ENCODE measurements around the gene AGTPBP1.
A peak's percentile ranks its signal among the peaks of the same experiment; 100 is the strongest.
"Not testable (repeated sequence)": the region's sequence is repeated elsewhere in the genome, so short reads cannot be mapped to it uniquely, and the experiment has no call there.

The AGTPBP1 gene

DNA sequence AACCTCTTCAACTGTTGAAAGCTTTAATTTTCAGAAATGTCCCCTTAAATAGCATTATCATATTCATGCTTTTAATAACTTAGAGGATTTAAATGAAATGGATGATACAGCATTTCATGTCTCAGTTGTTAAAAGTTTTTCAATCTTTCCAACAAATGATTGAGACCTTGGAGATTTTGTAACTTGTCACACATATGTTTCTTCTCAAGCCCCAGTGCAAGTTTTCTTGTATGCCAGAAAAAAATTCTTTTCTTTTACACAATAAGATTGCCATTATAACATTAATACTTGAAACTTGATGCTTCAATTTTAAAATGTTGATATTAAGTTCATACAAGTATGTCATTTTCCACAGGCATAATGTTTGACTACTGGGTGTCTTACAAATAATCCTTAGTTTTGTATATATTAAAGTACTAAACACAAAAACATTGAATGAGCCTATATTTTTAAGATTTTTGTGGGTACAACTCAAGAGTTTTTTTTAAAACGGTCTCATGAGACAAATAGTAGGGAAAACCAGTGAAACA lies 124.5 kb downstream of the AGTPBP1 start:
- no peak for DNase-seq (ENCODE audit: low read depth in 3 of 3)

DNA sequence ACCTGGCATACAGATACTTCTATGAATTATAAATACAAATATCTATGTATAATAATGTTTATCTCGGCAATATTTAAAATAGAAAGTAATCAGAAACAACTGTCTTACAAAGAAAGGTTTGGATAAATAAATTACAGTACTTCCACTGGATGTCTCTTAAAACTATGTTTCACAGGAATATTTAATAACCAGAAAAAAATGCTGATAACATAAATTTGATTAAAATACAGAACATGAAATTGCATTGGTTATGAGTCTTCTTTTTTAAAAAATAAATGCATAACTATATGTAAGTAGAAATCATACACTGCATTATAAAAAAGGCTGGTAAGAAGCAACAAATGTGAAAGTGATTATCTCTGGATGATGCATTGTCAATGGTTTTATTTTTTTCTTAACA lies 126.0 kb downstream of the AGTPBP1 start:
- no peak for DNase-seq (ENCODE audit: low read depth in 3 of 3)

DNA sequence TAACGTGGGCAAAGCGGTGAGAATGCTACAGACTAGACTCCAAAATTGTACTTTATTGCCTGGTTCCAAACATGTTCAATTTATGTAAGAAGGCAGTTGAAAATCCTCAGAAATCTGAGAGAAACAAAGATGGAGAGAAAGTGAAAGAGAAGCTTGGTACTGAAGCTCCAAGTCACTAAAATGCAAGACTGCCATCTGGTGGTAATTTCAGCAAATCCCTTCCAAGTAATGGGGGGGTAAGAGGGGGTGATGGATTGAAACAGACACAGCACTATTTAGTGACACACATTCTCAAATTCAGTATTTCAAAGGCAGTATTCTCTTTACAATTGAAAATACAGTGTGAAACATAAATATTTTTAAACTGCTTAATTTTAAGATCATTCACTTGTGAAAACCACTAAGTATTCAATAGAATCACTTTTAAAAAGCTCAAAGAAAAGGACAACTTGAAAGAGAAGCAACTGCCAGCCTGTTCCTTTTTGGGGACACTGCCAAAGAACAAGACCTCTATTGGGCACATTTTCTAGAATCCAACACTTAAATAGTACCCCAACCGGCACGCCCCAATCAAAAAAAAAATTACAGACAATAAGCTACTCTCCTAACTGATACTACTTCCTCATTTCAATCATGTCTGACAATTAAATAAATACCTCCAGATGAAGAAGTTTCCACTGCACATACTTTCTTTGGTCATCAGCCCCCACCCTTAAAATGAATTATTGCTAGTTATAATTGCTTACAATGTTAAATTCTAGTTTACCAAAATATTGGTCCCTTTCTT lies 131.5 kb downstream of the AGTPBP1 start:
- DNase-seq (ENCODE audit: low read depth in 3 of 3), result peak in 1 of 3 donors; percentile 38

DNA sequence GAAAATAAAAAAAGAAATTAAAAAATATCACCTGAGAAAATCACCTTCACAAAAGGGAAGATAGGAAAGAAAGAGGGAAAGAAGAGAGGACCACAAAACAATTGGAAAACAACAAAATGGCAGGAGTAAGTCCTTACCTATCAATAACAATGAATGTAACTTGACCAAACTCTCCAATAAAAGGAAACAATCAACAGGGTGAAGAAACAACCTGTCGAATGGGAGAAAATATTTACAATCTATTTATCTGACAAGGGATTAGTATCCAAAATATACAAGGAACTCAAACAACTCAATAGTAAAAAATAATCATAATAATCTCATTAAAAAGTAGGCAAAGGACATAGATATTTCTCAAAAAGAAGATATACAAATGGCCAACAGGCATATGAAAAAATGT lies 135.8 kb downstream of the AGTPBP1 start:
- DNase-seq (ENCODE audit: low read depth in 3 of 3), result no peak

DNA sequence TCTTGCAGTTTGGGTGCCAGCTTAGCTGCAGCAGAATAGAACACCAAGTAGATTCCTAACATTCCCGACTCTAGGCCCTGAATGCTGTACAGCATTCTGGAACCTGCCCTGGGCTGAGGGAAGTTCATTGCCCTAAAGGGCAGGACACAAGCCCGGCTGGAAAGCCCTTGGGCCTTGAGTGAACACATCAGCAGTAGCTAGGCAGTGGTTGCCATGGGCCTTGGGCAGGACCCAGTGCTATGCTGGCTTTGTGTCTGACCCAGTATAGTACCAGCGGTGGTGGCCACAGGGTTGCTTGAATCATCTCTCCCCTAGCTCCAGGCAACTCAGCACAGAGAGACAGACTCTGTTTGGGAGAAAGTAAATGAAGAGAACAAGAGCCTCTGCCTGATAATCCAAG lies 137.8 kb downstream of the AGTPBP1 start:
- no peak for DNase-seq (ENCODE audit: low read depth in 3 of 3)

DNA sequence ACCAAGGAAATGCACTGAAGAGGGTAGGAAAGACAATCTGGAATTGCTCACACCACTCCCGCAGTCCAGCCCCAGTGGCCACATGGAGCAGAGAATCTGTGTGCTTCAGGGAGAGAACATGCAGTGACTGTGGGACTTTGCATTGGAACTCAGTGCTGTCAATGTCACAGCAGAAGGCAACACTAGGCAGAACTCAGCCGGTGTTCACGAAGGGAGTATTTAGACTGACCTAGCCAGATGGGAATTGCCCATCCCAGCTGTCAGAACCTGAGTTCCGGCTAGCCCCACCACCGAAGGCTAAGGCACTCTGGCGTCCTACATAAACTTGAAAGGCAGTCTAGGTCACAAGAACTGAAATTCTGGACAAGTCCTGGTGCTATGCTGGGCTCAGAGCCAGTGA lies 139.0 kb downstream of the AGTPBP1 start:
- no peak for DNase-seq (ENCODE audit: low read depth in 3 of 3)

DNA sequence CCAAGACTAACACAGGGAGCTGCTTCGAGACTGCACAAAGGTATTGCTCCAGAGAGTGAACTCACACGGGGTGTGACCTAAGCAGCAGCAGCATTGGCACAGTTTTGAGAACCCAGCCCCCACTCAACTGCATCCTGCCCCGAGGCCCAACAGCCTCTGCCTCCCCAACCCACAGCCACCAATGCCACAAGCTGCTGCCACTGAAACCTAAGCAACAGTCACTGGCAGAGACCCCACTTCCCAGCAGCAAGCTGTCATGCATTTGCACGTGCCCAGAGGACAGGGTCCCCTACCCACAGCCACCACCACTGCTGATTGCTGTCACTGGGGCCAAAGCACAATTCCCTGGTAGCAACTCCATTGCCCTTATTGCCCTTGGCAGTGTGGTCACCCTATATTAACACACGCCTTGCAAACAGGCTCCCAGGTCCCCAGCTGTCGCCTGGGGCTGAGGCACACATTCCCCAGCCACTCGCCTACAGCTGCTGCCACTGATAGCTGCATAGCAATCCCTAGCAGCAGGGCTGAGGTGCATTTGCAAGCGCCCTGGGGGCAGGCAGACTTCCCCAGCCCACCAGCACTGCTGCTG lies 141.0 kb downstream of the AGTPBP1 start:
- DNase-seq (ENCODE audit: low read depth in 3 of 3), result no peak

DNA sequence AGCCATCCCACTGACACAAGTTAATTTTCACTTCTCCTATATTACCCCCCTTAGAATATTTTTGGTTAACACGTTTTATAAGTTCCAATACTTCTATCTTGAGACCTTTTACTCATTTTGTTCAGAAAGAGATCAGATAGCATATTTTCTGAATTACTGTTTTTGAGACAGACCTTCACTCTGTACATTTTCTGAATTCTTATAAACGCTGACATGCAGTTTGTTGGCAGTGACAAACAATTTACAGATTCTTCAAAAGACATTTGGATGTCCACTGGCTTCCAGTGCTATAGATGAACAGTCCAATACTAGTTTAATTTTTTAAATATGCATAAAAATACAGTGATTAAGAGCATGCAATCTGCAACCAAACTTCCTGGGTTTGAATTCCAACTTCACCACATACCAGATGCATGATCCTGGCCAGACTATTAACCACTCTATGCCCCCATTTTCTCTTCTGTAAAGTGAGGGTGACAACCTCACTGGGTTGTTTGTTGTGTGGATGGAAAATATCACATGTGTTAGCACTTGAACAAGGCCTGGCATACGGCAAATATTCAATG lies 142.1 kb downstream of the AGTPBP1 start:
- no peak for DNase-seq (ENCODE audit: low read depth in 3 of 3)

DNA sequence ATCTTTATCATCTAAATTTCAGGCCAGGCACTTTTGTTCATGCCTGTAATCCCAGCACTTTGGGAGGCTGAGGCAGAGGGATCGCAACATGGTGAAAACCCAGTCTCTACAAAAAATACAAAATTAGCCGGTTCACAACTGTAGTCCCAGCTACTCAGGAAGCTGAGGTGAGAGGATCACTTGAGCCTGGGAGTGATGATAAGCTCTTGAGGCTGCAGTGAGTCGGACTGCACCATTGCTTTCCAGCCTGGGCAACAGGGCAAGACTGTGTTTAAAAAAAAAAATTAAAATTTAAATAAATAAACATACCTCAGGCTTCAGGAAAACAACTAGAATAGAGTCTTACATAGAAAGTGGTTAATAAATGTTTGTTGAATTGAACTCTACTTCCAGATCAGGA lies 147.4 kb downstream of the AGTPBP1 start:
- DNase-seq (ENCODE audit: low read depth in 3 of 3), result no peak

DNA sequence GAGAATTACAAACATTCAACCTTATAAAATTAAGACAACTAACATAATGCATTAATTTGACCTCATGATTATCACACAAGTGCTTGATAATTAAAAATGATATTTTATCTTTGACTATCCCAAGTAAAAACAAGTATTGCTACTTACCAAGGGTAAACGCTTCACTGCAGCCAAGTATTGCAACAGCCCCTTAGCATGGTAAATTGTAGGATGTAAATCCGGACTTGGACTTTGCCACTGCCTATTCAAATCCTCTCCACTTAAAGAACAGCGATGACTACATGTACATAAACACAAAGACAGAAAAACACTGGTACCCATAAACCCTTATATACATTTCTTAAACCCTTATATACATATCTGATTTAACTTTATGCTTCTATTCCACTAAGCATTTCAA lies 155.1 kb downstream of the AGTPBP1 start:
- no peak for DNase-seq (ENCODE audit: low read depth in 3 of 3)

DNA sequence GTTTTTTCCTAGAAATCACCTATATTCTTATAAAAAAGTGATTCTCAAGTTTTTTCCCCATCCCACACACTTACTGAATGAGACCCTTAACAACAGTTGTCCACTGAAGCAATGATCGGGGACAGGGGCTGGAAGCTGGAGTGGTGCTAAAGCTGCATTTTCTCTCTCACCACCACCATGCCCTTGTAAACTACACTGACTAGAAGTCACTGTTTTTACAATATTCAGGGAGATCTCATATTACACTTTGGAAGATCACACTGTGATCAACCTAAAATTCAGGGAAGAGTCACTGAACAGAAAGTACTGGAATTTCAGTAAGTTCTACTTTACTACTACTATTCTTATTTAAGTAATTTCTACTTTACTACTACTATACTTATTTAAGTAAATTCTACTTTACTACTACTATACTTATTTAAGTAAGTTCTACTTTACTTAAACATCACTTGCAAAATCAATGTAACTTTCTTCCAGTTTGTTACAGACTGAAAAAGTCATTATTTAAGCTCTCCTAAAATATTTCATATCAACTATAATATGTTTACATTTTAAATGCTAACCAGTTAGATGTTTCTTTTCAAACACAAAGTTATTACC lies 164.3 kb downstream of the AGTPBP1 start:
- no peak for DNase-seq (ENCODE audit: low read depth in 3 of 3)

DNA sequence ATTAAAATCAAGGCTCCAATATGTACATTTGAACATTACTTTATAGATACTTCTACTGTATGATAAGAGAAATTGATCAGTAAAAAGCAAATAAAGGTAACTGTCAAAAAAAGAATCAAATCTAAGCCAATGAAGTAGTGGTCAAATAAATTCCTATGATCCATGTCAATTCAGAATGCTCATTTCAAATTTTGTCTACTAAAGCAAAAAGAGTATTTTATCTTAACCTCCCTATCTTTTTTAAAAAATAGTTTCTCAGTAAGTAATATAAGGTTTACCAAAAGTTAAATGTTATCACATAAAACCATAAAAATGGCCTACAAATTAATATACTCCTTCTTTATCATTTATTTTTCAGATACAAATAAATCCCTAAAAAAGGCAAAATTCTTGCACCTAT lies 165.9 kb downstream of the AGTPBP1 start:
- DNase-seq (ENCODE audit: low read depth in 3 of 3), result no peak

DNA sequence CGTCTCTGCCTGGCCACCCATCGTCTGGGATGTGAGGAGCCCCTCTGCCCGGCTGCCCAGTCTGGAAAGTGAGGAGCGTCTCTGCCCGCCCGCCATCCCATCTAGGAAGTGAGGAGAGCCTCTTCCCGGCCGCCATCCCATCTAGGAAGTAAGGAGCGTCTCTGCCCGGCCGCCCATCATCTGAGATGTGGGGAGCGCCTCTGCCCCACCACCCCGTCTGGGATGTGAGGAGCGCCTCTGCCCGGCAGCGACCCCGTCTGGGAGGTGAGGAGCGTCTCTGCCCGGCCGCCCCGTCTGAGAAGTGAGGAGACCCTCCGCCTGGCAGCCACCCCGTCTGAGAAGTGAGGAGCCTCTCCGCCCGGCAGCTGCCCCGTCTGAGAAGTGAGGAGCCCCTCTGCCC lies 168.2 kb downstream of the AGTPBP1 start:
- not testable (repeated sequence) for DNase-seq (ENCODE audit: low read depth in 3 of 3)

DNA sequence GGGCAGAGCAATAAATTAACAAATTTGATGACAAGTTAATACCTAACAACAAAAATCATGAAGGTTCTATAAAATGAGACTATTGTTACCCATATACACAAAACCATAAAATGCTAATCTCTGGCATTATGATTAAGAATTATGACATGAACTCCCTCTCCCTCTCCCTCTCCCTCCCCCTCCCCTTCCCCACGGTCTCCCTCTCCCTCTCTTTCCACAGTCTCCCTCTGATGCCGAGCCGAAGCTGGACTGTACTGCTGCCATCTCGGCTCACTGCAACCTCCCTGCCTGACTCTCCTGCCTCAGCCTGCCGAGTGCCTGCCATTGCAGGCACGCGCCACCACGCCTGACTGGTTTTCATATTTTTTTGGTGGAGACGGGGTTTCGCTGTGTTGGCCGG lies 168.8 kb downstream of the AGTPBP1 start:
- DNase-seq (ENCODE audit: low read depth in 3 of 3), result not testable (repeated sequence)

DNA sequence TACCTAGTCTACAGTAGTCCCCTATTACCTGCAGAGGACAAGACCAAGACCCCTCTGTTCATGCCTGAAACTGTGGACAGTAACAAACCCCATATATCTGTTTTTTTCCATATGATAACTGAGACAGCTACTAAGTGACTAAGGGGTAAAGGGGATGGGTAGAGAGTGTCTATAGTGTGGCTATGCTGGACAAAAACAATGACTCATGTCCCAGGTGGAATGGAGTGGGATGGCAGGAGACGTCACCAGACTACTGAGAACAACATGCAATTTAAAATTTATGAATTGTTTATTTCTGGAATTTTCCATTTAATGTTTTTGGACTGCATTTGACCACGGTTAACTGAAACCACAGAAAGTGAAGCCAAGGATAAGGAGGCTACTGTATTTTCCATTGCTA lies 171.8 kb downstream of the AGTPBP1 start:
- no peak for DNase-seq (ENCODE audit: low read depth in 3 of 3)

DNA sequence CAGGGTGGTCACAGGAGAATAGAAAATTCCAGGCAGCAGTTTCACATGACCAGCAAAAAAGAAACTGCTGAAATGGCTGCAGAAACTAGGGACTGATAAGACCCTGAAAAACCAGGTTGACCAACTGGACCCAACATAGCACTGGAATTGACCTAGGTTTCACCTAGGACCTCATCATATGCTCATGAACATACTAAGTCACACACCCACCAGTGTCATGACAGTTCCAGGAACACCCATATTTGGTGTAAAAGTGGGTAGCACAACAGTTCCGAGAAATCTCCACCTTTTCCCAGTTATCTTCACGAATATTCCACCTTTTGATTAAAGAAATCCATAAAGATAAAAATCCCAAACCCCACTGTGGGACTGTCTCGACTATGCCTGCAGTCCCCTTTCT lies 182.2 kb downstream of the AGTPBP1 start:
- no peak for DNase-seq (ENCODE audit: low read depth in 3 of 3)

DNA sequence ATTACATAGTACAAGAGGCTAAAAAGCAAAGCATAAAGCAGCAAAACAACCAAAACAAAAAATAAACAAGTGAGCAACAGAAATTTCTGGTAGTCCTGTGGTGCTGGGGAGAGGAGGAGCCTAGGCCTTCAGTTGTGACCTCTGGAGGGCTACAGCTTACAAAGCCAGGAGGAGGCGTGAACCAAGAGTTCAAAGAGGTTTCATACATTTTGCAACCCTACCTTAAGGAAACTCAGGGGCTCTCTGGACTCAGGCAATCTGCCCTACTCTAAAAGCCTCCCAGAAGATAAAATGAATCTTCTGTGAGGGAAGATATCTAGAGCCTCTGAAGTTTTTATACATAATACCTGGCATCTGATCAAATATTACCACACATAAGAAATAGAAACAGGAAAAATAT lies 187.4 kb downstream of the AGTPBP1 start:
- no peak for DNase-seq (ENCODE audit: low read depth in 3 of 3)

DNA sequence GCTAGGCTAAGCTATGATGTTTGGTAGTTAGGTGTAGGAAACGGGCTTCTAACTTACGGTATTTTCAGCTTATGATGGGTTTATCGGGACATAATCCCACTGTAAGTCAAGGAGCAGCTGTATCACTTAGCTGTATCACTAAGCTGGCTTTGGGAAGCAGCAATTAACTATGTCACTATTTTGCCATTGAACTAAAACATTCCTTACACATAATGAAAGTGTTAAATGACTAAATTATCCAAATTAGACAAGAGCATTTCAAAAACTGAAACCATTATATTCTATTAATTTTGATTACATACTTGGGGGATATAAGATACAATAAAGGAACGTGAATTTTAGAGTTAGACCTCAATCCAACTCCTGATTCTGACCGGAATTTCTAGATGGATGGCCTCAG lies 188.3 kb downstream of the AGTPBP1 start:
- DNase-seq (ENCODE audit: low read depth in 3 of 3), result no peak

DNA sequence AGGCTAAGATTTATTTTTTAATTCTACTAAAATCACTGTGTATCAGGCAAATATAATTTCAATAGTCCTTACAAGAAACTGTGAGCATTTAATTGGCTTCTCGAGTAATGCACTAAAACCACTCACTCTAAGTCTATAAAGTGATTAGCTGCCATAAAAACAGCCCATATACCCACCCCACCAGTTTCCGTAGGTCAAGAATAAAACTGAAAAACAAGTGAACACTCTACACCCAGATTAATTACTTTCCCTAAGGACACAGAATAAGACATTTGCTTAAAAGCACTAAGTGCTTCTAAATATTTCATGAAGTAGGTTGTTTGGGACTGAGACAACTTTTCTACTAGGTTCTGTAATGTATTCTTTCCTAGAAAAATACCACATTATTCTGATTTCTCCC lies 194.2 kb downstream of the AGTPBP1 start:
- no peak for DNase-seq (ENCODE audit: low read depth in 3 of 3)

DNA sequence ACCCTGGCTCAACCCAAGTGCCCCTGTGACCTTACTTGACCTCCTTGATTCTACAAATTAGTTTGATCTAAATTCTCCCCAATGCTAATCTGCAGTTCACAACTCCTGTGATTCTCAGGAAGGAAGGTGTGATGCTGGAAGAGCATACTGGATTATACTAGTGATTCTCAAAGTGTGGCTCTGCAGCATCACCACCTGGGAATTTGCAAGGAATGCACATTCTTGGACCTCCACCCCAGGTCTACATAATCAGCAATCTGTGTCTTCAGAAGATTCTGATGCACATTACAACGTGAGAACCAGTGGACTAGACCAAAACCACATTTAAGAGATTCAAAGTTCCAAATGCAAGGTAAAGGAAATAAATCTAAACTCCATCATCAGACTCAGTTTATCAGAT lies 198.6 kb downstream of the AGTPBP1 start:
- DNase-seq (ENCODE audit: low read depth in 3 of 3), result no peak

DNA sequence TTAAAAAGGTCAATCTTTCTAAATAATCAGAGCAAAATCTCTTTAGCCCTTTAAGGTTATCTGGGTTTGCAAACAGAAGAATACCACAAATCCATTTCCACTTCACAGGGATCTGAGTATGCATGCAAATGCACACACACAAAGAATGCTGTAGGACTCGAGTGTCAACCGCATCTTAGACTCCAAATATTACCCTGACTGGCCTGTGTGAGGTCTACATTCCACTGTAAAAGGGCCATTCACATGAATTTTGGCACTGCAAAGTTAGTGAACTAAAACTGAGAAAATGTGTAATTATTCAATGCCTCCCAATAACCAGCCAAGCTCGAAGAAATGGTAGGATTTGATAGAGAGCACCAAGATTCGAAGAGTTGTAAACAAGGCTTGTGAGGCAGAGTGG lies 199.9 kb downstream of the AGTPBP1 start:
- DNase-seq (ENCODE audit: low read depth in 3 of 3), result no peak

DNA sequence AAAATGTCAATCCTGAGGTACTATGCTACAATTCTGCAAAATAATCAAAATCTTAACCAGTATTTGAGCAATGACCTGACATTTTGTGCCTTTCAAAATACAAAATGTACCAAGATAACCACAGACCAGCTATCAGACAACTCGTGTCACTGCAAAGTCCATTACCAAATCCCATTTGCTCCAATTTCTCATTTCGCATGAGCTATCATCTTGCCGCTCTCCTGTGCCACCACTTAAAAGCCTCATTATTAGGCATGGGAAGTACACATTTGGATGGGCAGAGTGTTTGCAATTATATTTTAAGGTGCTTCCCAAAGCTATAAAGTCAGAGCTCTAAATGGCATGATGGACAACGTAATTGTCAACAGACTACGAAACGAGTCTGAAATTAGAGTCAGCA lies 205.2 kb downstream of the AGTPBP1 start:
- no peak for DNase-seq (ENCODE audit: low read depth in 3 of 3)

DNA sequence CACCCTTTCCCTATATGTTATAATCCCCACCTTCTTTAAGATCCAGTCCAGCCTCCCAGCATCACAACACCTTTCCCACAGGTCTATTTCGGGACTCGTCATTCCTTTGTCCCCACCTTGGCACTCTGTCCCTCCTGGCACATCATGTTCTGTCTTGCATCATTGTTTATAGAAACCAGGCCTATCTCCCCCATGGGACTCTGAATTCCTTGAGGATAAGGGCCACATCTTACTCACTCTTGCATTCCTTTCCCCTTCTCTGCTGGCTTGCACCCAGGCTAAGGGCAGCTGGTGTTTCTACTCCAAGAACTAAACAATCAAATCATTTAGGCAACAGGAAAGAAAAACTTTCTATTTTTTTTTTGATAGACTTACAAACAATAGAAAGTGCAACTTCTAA lies 205.7 kb downstream of the AGTPBP1 start:
- DNase-seq (ENCODE audit: low read depth in 3 of 3), result no peak

Data from stimulated activated CD4-positive, alpha-beta T cell treated with anti-CD3 and anti-CD28 coated beads, TNF-alpha, amount 100 ng/mL, for 48 hours (primary cell).